GM12872 (cell line): ENCODE measurements around the gene USP3.
A peak's percentile ranks its signal among the peaks of the same experiment; 100 is the strongest.

Source experiments
- TF ChIP-seq, protein P1 (sequence below): IDR thresholded peaks from 3 replicates; pipeline ENCODE4 v1.5.1; 2011; ENCODE audit warnings: low read depth, mild to moderate bottlenecking, low read length, moderate library complexity; ENCODE audit not compliant: insufficient read depth

Gene USP3

DNA sequence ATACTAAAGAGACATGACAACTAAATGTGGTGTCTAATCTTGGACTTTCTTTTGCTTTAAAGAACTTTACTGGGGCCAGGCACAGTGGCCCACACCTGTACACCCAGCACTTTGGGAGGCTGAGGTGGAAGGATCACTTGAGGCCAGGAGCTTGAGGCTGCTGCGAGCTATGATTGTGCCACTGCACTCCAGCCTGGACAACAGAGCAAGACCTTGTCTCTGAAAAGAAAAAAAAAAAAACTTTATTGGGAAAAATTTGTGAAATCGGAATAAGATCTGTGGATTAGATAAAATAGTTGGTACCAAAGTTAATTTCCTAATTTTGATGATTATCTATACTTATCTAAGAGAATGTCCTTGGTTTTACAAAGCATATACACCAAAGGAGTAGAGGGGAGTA is 34.4 kb upstream of the USP3 start:
- TF ChIP-seq, protein P1, sequence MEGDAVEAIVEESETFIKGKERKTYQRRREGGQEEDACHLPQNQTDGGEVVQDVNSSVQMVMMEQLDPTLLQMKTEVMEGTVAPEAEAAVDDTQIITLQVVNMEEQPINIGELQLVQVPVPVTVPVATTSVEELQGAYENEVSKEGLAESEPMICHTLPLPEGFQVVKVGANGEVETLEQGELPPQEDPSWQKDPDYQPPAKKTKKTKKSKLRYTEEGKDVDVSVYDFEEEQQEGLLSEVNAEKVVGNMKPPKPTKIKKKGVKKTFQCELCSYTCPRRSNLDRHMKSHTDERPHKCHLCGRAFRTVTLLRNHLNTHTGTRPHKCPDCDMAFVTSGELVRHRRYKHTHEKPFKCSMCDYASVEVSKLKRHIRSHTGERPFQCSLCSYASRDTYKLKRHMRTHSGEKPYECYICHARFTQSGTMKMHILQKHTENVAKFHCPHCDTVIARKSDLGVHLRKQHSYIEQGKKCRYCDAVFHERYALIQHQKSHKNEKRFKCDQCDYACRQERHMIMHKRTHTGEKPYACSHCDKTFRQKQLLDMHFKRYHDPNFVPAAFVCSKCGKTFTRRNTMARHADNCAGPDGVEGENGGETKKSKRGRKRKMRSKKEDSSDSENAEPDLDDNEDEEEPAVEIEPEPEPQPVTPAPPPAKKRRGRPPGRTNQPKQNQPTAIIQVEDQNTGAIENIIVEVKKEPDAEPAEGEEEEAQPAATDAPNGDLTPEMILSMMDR, result no peak

DNA sequence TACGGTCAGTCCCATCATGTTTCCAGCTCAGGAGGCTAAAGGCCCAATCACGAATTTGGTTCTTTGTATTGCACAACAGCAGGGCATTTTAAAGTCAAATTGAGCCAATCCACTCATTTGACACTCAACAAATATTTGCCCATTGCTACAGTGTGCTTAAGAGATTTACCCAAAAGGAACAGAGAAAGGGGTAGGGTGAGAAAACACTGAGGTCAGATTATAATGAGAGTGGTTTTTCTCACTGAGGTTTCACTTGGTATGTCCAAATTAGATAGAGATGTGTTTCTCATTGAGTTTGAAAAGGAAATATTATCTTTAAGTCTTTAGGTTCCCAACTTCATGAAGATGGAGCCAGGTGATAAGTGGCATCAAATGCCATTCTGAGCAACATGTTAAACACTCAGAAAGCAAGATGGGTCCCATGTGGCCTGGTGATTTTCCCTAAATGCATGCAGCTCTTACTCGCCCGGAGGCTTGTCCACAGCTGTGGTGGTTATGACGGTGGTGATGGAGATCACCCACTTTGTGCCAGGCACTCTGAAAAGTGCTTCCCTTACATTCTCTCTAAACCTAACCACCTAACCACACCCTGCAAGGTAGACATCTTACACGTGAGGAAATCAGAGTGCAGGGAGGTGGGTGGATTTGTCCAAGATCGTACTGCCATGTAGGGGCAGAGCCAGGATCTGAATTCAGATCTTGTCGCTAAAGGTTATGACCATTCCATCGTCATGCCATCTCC is 31.2 kb upstream of the USP3 start:
- TF ChIP-seq, protein P1, result no peak

DNA sequence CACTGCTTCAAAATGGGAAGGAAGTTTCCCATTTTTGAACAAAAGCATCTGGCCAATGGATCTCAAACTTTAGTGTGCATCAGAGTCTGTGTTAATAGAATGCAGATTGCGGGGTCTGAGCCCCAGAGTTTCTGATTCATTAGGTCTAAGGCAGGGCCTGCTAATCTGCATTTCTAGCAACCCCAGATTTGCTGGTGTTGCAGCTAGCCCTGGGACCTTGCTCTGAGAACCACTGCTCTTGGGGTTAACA is 30.7 kb upstream of the USP3 start:
- TF ChIP-seq, protein P1, result no peak

DNA sequence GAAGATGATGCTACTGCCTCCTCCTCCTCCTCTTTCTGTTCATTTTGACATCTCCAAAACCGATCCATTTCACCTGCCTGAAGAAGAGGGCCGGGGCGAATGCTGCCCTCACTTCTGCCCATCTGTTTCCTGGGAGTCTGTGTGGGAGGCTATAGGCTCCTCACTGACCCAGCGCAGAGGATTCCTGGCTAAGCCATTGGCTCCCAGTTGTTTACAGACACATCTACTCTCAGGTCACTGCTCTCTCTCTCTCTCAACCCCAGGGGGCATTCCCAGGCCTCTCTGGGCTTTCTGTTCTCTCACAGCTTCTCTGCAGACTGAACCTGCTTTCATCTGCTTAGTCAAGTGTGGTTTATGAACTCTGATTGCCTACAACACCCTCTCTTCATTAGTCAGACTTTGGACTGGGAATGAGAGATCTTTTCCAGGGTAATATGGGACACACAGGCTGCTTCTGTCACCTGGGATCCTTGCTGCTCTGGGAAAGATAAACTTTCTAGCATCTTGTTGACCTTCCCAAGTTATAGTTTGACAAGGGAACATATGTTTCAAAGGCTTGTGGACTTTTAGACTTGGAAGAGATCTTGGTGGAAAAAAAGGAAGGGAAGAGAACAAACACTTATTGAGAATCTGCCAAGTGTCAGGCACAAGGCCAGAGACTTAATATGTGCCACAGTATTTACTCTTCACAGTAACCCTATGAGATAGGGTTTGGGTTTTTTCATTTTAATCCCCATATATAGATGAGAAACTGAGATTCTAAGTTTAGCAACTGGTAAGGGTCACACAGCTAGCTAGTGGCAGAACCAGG is 30.2 kb upstream of the USP3 start:
- TF ChIP-seq, protein P1, result peak; percentile 39; the same call in 2 of the 3 replicates

DNA sequence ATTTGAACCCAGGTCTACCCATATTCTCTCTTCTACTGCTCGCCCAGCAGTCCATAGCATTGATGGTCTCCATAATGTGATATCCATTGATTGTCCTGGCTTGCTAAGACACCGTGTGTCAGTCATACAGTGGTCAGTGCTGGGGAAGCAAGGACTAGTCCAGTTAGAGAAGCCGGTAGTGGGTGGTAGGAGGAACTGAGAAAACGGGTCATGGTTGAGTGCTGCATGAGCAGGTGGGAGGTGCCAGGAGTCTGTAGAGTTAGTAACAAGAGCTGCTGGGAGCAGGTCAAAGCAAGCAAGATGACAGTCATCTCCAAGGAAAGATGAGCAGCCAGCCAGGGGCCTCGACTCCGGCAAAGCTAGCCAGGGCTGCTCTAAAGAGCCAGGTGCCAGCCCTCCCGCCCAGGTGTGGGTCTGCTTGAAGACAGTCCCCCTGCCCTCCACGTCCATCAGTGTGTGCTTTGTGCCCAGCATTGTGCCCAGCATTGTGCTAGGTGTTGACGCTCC is 29.5 kb upstream of the USP3 start:
- TF ChIP-seq, protein P1, result no peak

DNA sequence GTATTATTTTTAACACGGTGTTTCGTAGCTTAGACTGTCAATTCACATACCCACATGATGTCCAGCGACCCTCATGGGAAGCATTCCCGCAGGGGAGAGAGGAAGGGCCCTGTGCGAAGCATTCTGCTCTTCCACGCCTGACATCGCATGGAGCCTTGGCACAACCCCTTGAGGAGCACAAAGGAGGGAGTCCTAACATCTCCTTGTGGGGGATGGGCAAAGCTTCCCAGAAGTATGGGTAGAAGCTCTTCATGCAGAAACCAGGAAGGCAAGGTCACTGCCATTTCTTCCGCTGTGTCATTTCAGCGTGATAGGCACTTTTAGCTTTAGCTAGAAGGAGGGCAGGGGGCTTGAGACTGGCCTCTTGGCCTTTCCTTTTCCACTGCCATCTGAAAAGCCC is 28.7 kb upstream of the USP3 start:
- TF ChIP-seq, protein P1, result no peak

DNA sequence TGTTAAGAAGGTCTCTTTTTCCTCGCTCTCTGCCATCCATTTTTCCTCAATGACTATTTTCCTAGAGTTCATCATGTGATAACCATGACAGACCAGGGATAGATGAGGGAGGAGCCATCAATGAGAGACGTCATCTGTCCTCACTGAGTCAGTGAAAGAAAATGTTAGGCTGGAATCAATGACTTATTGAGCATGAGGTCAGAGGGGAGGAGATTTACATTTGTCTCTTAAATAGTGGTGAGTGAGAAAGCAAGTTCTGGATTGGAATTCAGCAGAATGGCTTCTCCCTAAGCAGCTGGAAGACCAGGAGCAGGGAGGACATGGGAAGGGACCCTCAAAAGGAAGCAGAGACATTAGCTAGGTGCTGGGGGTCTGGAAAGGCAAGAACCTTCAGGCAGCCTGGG is 28.2 kb upstream of the USP3 start:
- TF ChIP-seq, protein P1, result no peak
